ENCODE measurements around the gene ITIH1.

GRCh38 chr3:52822363-52822762, 45.0 kb downstream of the ITIH1 start:
- TF ChIP-seq POLR2AphosphoS5 (IDR thresholded peaks at IDR 0.05; ENCODE audit: low read depth, low read length) (no peak), SIN3A (IDR thresholded peaks at IDR 0.05; ENCODE audit: borderline replicate concordance, insufficient read depth, low read length) (no peak), REST (IDR thresholded peaks at IDR 0.05; ENCODE audit: insufficient read depth in 1 of 2, low read depth in 2 of 2, low read length in 2 of 2) (no peak)
